Stimulated activated CD8-positive, alpha-beta memory T cell treated with anti-CD3 and anti-CD28 coated beads, Interleukin-2, amount 100 ng/mL, for 1 hour (primary cell): ENCODE measurements around the gene ERI3.
"Not testable (repeated sequence)": the region's sequence is repeated elsewhere in the genome, so short reads cannot be mapped to it uniquely, and the experiment has no call there.

Experiments
- DNase-seq, 2 donors: peaks; one replicate each; pipeline ENCODE4 v3.0.0-alpha.2; 2020; ENCODE audit warnings: low read depth in 2 of 2

Gene ERI3

GRCh38 chr1:44212355-44213221, 142.5 kb downstream of the ERI3 start:
- no peak for DNase-seq

GRCh38 chr1:44210595-44210994, 144.5 kb downstream of the ERI3 start:
- no peak for DNase-seq

GRCh38 chr1:44208226-44208625, 146.8 kb downstream of the ERI3 start:
- no peak for DNase-seq

- DNase-seq = not testable (repeated sequence)
These were observed 148.5 kb downstream of the ERI3 start for GRCh38 chr1:44206545-44206944.

- DNase-seq = no peak
These were observed 154.7 kb downstream of the ERI3 start for GRCh38 chr1:44200336-44200735.

GRCh38 chr1:44174630-44175029, 180.4 kb downstream of the ERI3 start:
- no peak for DNase-seq
